Loucy (cell line): Measurements from ENCODE around the gene NPIPB5.
"Not testable (repeated sequence)": the region's sequence is repeated elsewhere in the genome, so short reads cannot be mapped to it uniquely, and the experiment has no call there.

ENCODE experiments used
- H2AFZ ChIP-seq: fragments of 200-600 bp; sonication (generic); 2 replicates; pipeline ENCODE4 v1.6.0; 2016; ENCODE audit warnings: antibody characterized with exemption, mild to moderate bottlenecking, low read length, moderate library complexity
- H3F3A ChIP-seq: fragments of 200-600 bp; 2 replicates; pipeline ENCODE4 v1.6.0; 2016; ENCODE audit warnings: antibody characterized with exemption, low read depth, mild to moderate bottlenecking
- H3K27me3 ChIP-seq: fragments of 200-600 bp; sonication (generic); 2 replicates; pipeline ENCODE4 v1.6.1; 2014; ENCODE audit warnings: low read length, mild to moderate bottlenecking; ENCODE audit not compliant: insufficient read depth, poor library complexity, severe bottlenecking
- H3K36me3 ChIP-seq: fragments of 200-600 bp; sonication (generic); 2 replicates; pipeline ENCODE4 v1.6.1; 2016; ENCODE audit warnings: low read length; ENCODE audit not compliant: insufficient read depth
- H3K4me1 ChIP-seq: fragments of 200-600 bp; sonication (generic); 2 replicates; pipeline ENCODE4 v1.5.1; 2014; ENCODE audit warnings: low read length, mild to moderate bottlenecking; ENCODE audit not compliant: insufficient read depth, poor library complexity, severe bottlenecking
- H3K4me2 ChIP-seq: fragments of 200-600 bp; sonication (generic); 2 replicates; pipeline ENCODE4 v1.6.0; 2014; ENCODE audit warnings: antibody characterized with exemption, low read length, low read depth, mild to moderate bottlenecking; ENCODE audit not compliant: poor library complexity, severe bottlenecking
- H3K4me3 ChIP-seq: fragments of 200-600 bp; sonication (generic); 2 replicates; pipeline ENCODE4 v1.5.1; 2014; ENCODE audit warnings: low read length, mild to moderate bottlenecking, mixed read lengths; ENCODE audit not compliant: poor library complexity, severe bottlenecking
- H3K79me2 ChIP-seq: fragments of 200-600 bp; sonication (generic); 2 replicates; pipeline ENCODE4 v1.6.1; 2014; ENCODE audit warnings: low read length; ENCODE audit not compliant: insufficient read depth
- H3K9ac ChIP-seq: fragments of 200-600 bp; sonication (generic); 2 replicates; pipeline ENCODE4 v1.6.0; 2014; ENCODE audit warnings: mild to moderate bottlenecking, low read depth, low read length, moderate library complexity; ENCODE audit not compliant: poor library complexity, severe bottlenecking
- H3K9me2 ChIP-seq: fragments of 200-600 bp; sonication (generic); replicated peaks from 2 replicates; pipeline ENCODE4 v1.6.1; 2016; ENCODE audit warnings: low read depth, low read length, mixed read lengths
- H3K9me3 ChIP-seq: fragments of 200-600 bp; sonication (generic); 2 replicates; pipeline ENCODE4 v1.6.1; 2014; ENCODE audit warnings: mild to moderate bottlenecking, antibody characterized with exemption, low read length, low read depth; ENCODE audit not compliant: insufficient read depth
- H4K20me1 ChIP-seq: fragments of 200-600 bp; sonication (generic); 2 replicates; pipeline ENCODE4 v1.6.0; 2014; ENCODE audit warnings: antibody characterized with exemption, low read length, mild to moderate bottlenecking; ENCODE audit not compliant: insufficient read depth, poor library complexity, severe bottlenecking

NPIPB5 gene

GRCh38 chr16:22510591-22510990 is at the start of gene NPIPB5:
NPIPB5 (plus strand) TSS chr16:22510891; CDS start chr16:22513802, 2,911 bp downstream.
- not testable (repeated sequence) for H3K4me1 ChIP-seq, H3K4me3 ChIP-seq, H3F3A ChIP-seq, H3K9me3 ChIP-seq, H4K20me1 ChIP-seq, H3K9ac ChIP-seq, H2AFZ ChIP-seq, H3K4me2 ChIP-seq, H3K79me2 ChIP-seq, H3K27me3 ChIP-seq, H3K9me2 ChIP-seq, H3K36me3 ChIP-seq

- not testable (repeated sequence) for H3K79me2 ChIP-seq, H3K4me2 ChIP-seq, H3K9ac ChIP-seq, H3K9me2 ChIP-seq, H3K9me3 ChIP-seq, H3K27me3 ChIP-seq, H4K20me1 ChIP-seq, H3K4me3 ChIP-seq, H2AFZ ChIP-seq, H3K36me3 ChIP-seq, H3F3A ChIP-seq, H3K4me1 ChIP-seq
These were observed 41.8 kb upstream of the NPIPB5 start for GRCh38 chr16:22468846-22469245.

DNA sequence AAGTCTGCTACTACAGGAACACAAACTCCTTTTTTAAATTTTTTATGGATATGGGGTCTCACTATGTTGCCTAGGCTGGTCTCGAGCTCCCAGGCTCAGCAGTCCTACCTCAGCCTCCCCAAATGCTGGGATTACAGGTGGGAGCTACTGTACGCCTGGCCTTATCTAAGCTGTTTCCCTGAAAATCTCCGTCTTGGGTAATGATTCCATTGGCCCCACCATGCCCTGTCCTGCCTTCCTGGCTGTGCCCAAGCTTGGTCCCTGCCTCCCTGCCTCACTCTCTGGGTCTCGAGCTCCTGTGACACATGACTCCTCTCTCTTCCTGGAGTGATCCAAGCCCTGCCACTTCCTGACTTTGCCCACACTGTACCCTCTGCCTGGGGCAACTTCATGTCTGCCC is 27.3 kb downstream of the NPIPB5 start:
- H3K4me2 ChIP-seq, H2AFZ ChIP-seq, H3K4me3 ChIP-seq, H3K36me3 ChIP-seq, H3K9me3 ChIP-seq, H3K4me1 ChIP-seq, H3K9ac ChIP-seq, H3K79me2 ChIP-seq, H3K9me2 ChIP-seq, H3K27me3 ChIP-seq, H3F3A ChIP-seq, H4K20me1 ChIP-seq: not testable (repeated sequence)

DNA sequence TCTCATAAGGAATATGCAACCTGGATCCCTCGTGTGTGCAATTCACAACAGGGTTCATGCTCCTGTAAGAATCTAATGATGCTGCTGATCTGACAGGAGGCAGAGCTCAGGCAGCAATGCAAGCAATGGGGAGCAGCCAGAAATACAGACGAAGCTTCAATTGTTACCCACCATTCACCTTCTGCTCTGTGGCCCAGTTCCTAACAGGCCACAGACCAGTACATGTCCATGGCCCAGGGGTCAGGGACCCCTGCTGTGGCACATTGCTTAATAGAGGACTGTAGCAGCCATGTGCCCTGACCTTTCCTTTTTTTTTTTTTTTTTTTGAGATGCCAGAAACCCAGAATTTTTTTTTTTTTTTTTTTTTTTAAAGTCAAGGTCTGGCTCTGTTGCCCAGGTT is 34.1 kb downstream of the NPIPB5 start:
- not testable (repeated sequence) for H3K9me3 ChIP-seq, H3K79me2 ChIP-seq, H3K4me1 ChIP-seq, H3K36me3 ChIP-seq, H3K4me2 ChIP-seq, H3F3A ChIP-seq, H3K27me3 ChIP-seq, H4K20me1 ChIP-seq, H3K4me3 ChIP-seq, H2AFZ ChIP-seq, H3K9me2 ChIP-seq, H3K9ac ChIP-seq

GRCh38 chr16:22546630-22547029 is 35.9 kb downstream of the NPIPB5 start:
- H3K9me2 ChIP-seq, H3K4me2 ChIP-seq, H3K79me2 ChIP-seq, H3K4me3 ChIP-seq, H3K4me1 ChIP-seq, H3K27me3 ChIP-seq, H3K9me3 ChIP-seq, H4K20me1 ChIP-seq, H3K36me3 ChIP-seq, H3F3A ChIP-seq, H3K9ac ChIP-seq, H2AFZ ChIP-seq: not testable (repeated sequence)

GRCh38 chr16:22547170-22547765 is 36.6 kb downstream of the NPIPB5 start:
- not testable (repeated sequence) for H3K9me3 ChIP-seq, H3K27me3 ChIP-seq, H3K36me3 ChIP-seq, H3K79me2 ChIP-seq, H3K4me2 ChIP-seq, H3K4me3 ChIP-seq, H3F3A ChIP-seq, H3K9ac ChIP-seq, H2AFZ ChIP-seq, H3K4me1 ChIP-seq, H3K9me2 ChIP-seq, H4K20me1 ChIP-seq

DNA sequence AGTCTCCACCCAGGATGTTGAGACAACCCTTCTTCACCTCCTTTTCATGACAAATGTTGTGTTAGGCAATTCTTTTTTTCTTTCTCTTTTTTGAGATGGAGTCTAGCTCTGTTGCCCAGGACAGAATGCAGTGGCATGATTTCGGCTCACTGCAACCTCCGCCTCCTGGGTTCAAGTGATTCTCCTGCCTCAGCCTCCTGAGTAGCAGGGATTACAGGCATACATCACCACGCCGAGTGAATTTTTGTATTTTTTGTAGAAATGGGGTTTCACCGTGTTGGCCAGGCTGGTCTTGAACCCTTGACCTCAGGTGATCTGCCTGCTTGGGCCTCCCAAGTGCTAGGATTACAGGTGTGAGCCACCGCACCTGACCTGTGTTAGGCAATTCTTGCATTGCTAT is 39.2 kb downstream of the NPIPB5 start:
- H3K27me3 ChIP-seq, H4K20me1 ChIP-seq, H3K9me2 ChIP-seq, H3K79me2 ChIP-seq, H3K9me3 ChIP-seq, H3K36me3 ChIP-seq, H3K4me2 ChIP-seq, H3K4me1 ChIP-seq, H3F3A ChIP-seq, H3K9ac ChIP-seq, H3K4me3 ChIP-seq, H2AFZ ChIP-seq: not testable (repeated sequence)

- not testable (repeated sequence) for H3K9me3 ChIP-seq, H3K27me3 ChIP-seq, H3K4me1 ChIP-seq, H3K4me3 ChIP-seq, H3F3A ChIP-seq, H4K20me1 ChIP-seq, H3K9me2 ChIP-seq, H3K36me3 ChIP-seq, H3K4me2 ChIP-seq, H2AFZ ChIP-seq, H3K79me2 ChIP-seq, H3K9ac ChIP-seq
These were observed 40.5 kb downstream of the NPIPB5 start for GRCh38 chr16:22551143-22551542.
